ENCODE measurements around the gene GDPD2. TPM values are rescaled to one million over a fixed set of nuclear protein-coding genes. Genes with fewer than 3 reads are reported as not detected.

The GDPD2 gene
- total RNA-seq, 3 donors from 2014 or later (not counting 1 experiment from before 2014, with no cell fraction given): not detected

- no peaks in the 10 kb centered on the region for H3K9me3 Mint-ChIP-seq
- Histone ChIP-seq H3K4me1 (ENCODE audit: control insufficient read depth, insufficient read depth, low read length) (peaks cover 31% of the 10 kb centered on the region), H3K4me3 (ENCODE audit: low read length) (no peak overlapping the region), H3K27me3 (ENCODE audit: control insufficient read depth, insufficient read depth, low read length) (peaks cover 3% of the 10 kb centered on the region), H3K27ac (ENCODE audit: low read length) (no peak overlapping the region), H3K36me3 (ENCODE audit: control insufficient read depth, insufficient read depth, low read length) (no peaks in the 10 kb centered on the region), H3K9me3 (ENCODE audit: control insufficient read depth, insufficient read depth, low read length) (no peaks in the 10 kb centered on the region)
- ATAC-seq (no peak), DNase-seq (no peak)
- H3K4me3 Mint-ChIP-seq: no peak overlapping the region
- 91% methylated on average over 4 of the region's 8 CpGs for WGBS (ENCODE audit: insufficient coverage)
- no peaks in the 10 kb centered on the region for H3K36me3 Mint-ChIP-seq
- H3K27ac Mint-ChIP-seq: peak overlapping the region; percentile 30 to 69
- no peak for TF ChIP-seq CTCF (IDR thresholded peaks at IDR 0.05)
- intact Hi-C loops (cut with micrococcal nuclease): no loop called here
- H3K27me3 Mint-ChIP-seq (ENCODE audit: low read depth in 2 of 2): peaks cover 19% of the 10 kb centered on the region in 2 donors
- peaks cover 24 to 39% of the 10 kb centered on the region in 2 donors for H3K4me1 Mint-ChIP-seq
Observed at GRCh38 chrX:70437921-70438665, 15.0 kb downstream of the GDPD2 start.

GRCh38 chrX:70439016-70439415, 15.9 kb downstream of the GDPD2 start:
- peak overlapping the region; percentile 30 to 69 for H3K27ac Mint-ChIP-seq
- no peaks in the 10 kb centered on the region for H3K9me3 ChIP-seq (ENCODE audit: control insufficient read depth, insufficient read depth, low read length)
- no peaks in the 10 kb centered on the region for H3K9me3 Mint-ChIP-seq
- peaks cover 24% of the 10 kb centered on the region for H3K4me1 ChIP-seq (ENCODE audit: control insufficient read depth, insufficient read depth, low read length)
- no peaks in the 10 kb centered on the region for H3K36me3 Mint-ChIP-seq
- peak overlapping the region; percentile 49 for H3K4me3 Mint-ChIP-seq
- intact Hi-C loops (cut with micrococcal nuclease): no loop called here
- ATAC-seq (peak; percentile 45 to 64 (median 51)), DNase-seq (peak in 1 of 2 donors; percentile 21)
- H3K27me3 ChIP-seq (ENCODE audit: control insufficient read depth, insufficient read depth, low read length): peaks cover 7% of the 10 kb centered on the region
- no peak overlapping the region for H3K27ac ChIP-seq (ENCODE audit: low read length)
- no peak for TF ChIP-seq CTCF (IDR thresholded peaks at IDR 0.05)
- H3K36me3 ChIP-seq (ENCODE audit: control insufficient read depth, insufficient read depth, low read length): no peaks in the 10 kb centered on the region
- peaks cover 20 to 24% of the 10 kb centered on the region in 2 donors for H3K27me3 Mint-ChIP-seq (ENCODE audit: low read depth in 2 of 2)
- H3K4me3 ChIP-seq (ENCODE audit: low read length): no peak overlapping the region
- H3K4me1 Mint-ChIP-seq: peaks cover 24 to 30% of the 10 kb centered on the region in 2 donors
- WGBS (ENCODE audit: insufficient coverage): no CpG with 5 or more reads among the region's 1 CpG

- Histone ChIP-seq H3K27me3 (ENCODE audit: control insufficient read depth, insufficient read depth, low read length) (peaks cover 12% of the 10 kb centered on the region), H3K4me3 (ENCODE audit: low read length) (no peak overlapping the region), H3K4me1 (ENCODE audit: control insufficient read depth, insufficient read depth, low read length) (peaks cover 21% of the 10 kb centered on the region), H3K36me3 (ENCODE audit: control insufficient read depth, insufficient read depth, low read length) (no peaks in the 10 kb centered on the region), H3K9me3 (ENCODE audit: control insufficient read depth, insufficient read depth, low read length) (no peaks in the 10 kb centered on the region), H3K27ac (ENCODE audit: low read length) (no peak overlapping the region)
- ATAC-seq (no peak), DNase-seq (no peak)
- intact Hi-C loops (cut with micrococcal nuclease): no loop called here
- H3K36me3 Mint-ChIP-seq: no peaks in the 10 kb centered on the region
- peaks cover 27 to 34% of the 10 kb centered on the region in 2 donors for H3K27me3 Mint-ChIP-seq (ENCODE audit: low read depth in 2 of 2)
- H3K27ac Mint-ChIP-seq: no peak overlapping the region
- peaks cover 19 to 21% of the 10 kb centered on the region in 2 donors for H3K4me1 Mint-ChIP-seq
- 50% methylated on average over 2 of the region's 6 CpGs for WGBS (ENCODE audit: insufficient coverage)
- H3K9me3 Mint-ChIP-seq: no peaks in the 10 kb centered on the region
- TF ChIP-seq CTCF (IDR thresholded peaks at IDR 0.05): no peak
- no peak overlapping the region for H3K4me3 Mint-ChIP-seq
Observed at GRCh38 chrX:70442224-70442623, 19.1 kb downstream of the GDPD2 start.
